ENCODE measurements around the gene SNAI3. TPM values are rescaled to one million over a fixed set of nuclear protein-coding genes. Genes with fewer than 3 reads are reported as not detected.

SNAI3 gene
- total RNA-seq, 1 experiment from 2014 or later: 2.2 TPM

- Histone ChIP-seq H3K36me3 (ENCODE audit: control insufficient read depth in 1 of 2, insufficient read depth in 2 of 2, low read length in 2 of 2) (peaks cover 0 to 3% of the 10 kb centered on the region in 2 experiments; a peak in 1 of 4 replicates), H3K4me2 (ENCODE audit: low read length) (no peak overlapping the region), H3K9me3 (ENCODE audit: control insufficient read depth in 1 of 2, insufficient read depth in 1 of 2, low read depth in 1 of 2, low read length in 2 of 2) (no peaks in the 10 kb centered on the region), H3K27me3 (ENCODE audit: insufficient read depth, low read length) (no peaks in the 10 kb centered on the region), H3K9me2 (ENCODE audit: insufficient read depth) (no peaks in the 10 kb centered on the region), H3K4me3 (replicated peaks in 1 of 2; ENCODE audit: low read depth in 1 of 2, low read length in 2 of 2) (no peak overlapping the region), H3K4me1 (ENCODE audit: control insufficient read depth in 1 of 2, insufficient read depth in 2 of 2, low read length in 2 of 2) (peaks cover 2 to 25% of the 10 kb centered on the region in 2 experiments; a peak in 2 of 4 replicates), H3K9ac (ENCODE audit: low read length) (no peak overlapping the region), H2AFZ (ENCODE audit: low read depth, low read length, poor library complexity, severe bottlenecking) (no peak overlapping the region), H3K27ac (ENCODE audit: low read depth, low read length) (no peak overlapping the region), H4K20me1 (ENCODE audit: insufficient read depth) (no peaks in the 10 kb centered on the region), H3K79me2 (ENCODE audit: insufficient read depth, low read length) (peaks cover 13% of the 10 kb centered on the region; the same call in 1 of the 2 replicates)
- intact Hi-C loops (cut with micrococcal nuclease): no loop called here
- no peak for ATAC-seq
- TF ChIP-seq SRF (IDR thresholded peaks at IDR 0.05; ENCODE audit: low read depth): no peak
- TF ChIP-seq YY1 (IDR thresholded peaks at IDR 0.05; ENCODE audit: extremely low read depth, insufficient replicate concordance, low read depth, low read length): no peak
- TF ChIP-seq CEBPB (IDR thresholded peaks at IDR 0.05; ENCODE audit: low read depth): no peak
- TF ChIP-seq SP1 (IDR thresholded peaks at IDR 0.05; ENCODE audit: low read depth): no peak
- TF ChIP-seq EZH2phosphoT487 (IDR thresholded peaks at IDR 0.05; ENCODE audit: borderline replicate concordance): no peak
- no peak for TF ChIP-seq EZH2 (IDR thresholded peaks at IDR 0.05)
- TF ChIP-seq POLR2A (IDR thresholded peaks at IDR 0.05; ENCODE audit: borderline replicate concordance, extremely low read depth, insufficient read depth, insufficient read length): no peak
- TF ChIP-seq ELF1 (IDR thresholded peaks at IDR 0.05; ENCODE audit: borderline replicate concordance, low read depth): no peak
- no peak for TF ChIP-seq ZBTB33 (IDR thresholded peaks at IDR 0.05; ENCODE audit: extremely low read depth, insufficient replicate concordance, low read length)
- no peak for TF ChIP-seq REST (IDR thresholded peaks at IDR 0.05; ENCODE audit: low read depth)
- TF ChIP-seq RAD21 (IDR thresholded peaks at IDR 0.05; ENCODE audit: low read depth): no peak
- TF ChIP-seq ZNF274 (IDR thresholded peaks at IDR 0.05; ENCODE audit: low read depth, low read length): no peak
- TF ChIP-seq MAX (IDR thresholded peaks at IDR 0.05): no peak
- no peak for TF ChIP-seq TCF7L2 (IDR thresholded peaks at IDR 0.05; ENCODE audit: borderline replicate concordance, extremely low read depth, insufficient read depth, insufficient read length)
- TF ChIP-seq ZFX (IDR thresholded peaks at IDR 0.05): no peak
- TF ChIP-seq JUND (IDR thresholded peaks at IDR 0.05): no peak
- no peak for TF ChIP-seq POLR2AphosphoS5 (IDR thresholded peaks at IDR 0.05; ENCODE audit: low read depth, low read length)
- TF ChIP-seq EGR1 (IDR thresholded peaks at IDR 0.05; ENCODE audit: low read depth): no peak
- no peak for TF ChIP-seq FOSL1 (IDR thresholded peaks at IDR 0.05; ENCODE audit: low read depth)
- TF ChIP-seq CTCF (IDR thresholded peaks at IDR 0.05 in 2 of 3, conservative IDR thresholded peaks at IDR 0.05 in 1 of 3; ENCODE audit: borderline replicate concordance in 1 of 3, insufficient read depth in 1 of 3, low read depth in 2 of 3, low read length in 2 of 3): no peak
- ChIA-PET RAD21 (ENCODE audit: low non-redundant PET in 1 of 2, low total read pairs in 2 of 2, uncharacterized antibody in 2 of 2, unreplicated experiment in 2 of 2) (no interaction called here), POLR2A (no interaction called here), CTCF (no interaction called here)
- BruUV-seq (replicated peaks): no TSS peak
- no peak for DNase-seq (ENCODE audit: low read depth, low spot score)
Observed at GRCh38 chr16:88643644-88643932, 42.7 kb downstream of the SNAI3 start.
